Stomach (tissue), 4 donors: Measurements from ENCODE around the gene SACM1L.

ENCODE experiments used
- CTCF ChIP-seq, 7 experiments: fragments of 450-650 bp in 4 of 7; fragments of 200-600 bp in 3 of 7; sonication (generic) in 3 of 7; IDR thresholded peaks; one replicate each; pipeline ENCODE4 v1.5.1; 2016 to 2019; ENCODE audit warnings: antibody characterized with exemption in 7 of 7, control low read depth in 2 of 7, mild to moderate bottlenecking in 1 of 7
- EP300 ChIP-seq: sonication (generic); formaldehyde crosslinking; IDR thresholded peaks from one replicate; pipeline ENCODE4 v1.6.1; 2017; ENCODE audit warnings: antibody characterized with exemption
- POLR2A ChIP-seq, 4 donors: fragments of 450-650 bp; IDR thresholded peaks; one replicate each; pipeline ENCODE4 v1.6.1; 2016; ENCODE audit warnings: antibody characterized with exemption in 4 of 4, control low read depth in 2 of 4, mild to moderate bottlenecking in 1 of 4, moderate library complexity in 1 of 4
- POLR2AphosphoS5 ChIP-seq, 3 donors: sonication (generic); formaldehyde crosslinking; IDR thresholded peaks; one replicate each; pipeline ENCODE4 v1.6.1; 2016; ENCODE audit warnings: antibody characterized with exemption in 3 of 3

GRCh38 chr3:45640724-45641361 is 48.4 kb upstream of the SACM1L start:
- TF ChIP-seq CTCF (IDR thresholded peaks at IDR 0.05): no peak
- TF ChIP-seq POLR2A (IDR thresholded peaks at IDR 0.05): no peak
- TF ChIP-seq POLR2AphosphoS5 (IDR thresholded peaks at IDR 0.05): no peak
- no peak for TF ChIP-seq EP300
